Measurements from ENCODE around the gene HIVEP3.

GRCh38 chr1:41849211-41849759 lies 69.4 kb downstream of the HIVEP3 start:
- TF ChIP-seq CTCF (IDR thresholded peaks at IDR 0.05) = no peak
- TF ChIP-seq POLR2A (IDR thresholded peaks at IDR 0.05) = no peak
